GM13976 (cell line): Measurements from ENCODE around the gene AOX1.

Source experiments
- DNase-seq: peaks from one replicate; pipeline ENCODE4 v3.0.0; 2012; ENCODE audit warnings: low spot score
- CTCF ChIP-seq: IDR thresholded peaks from 2 replicates; pipeline ENCODE4 v1.5.1; 2012; ENCODE audit warnings: borderline replicate concordance, mild to moderate bottlenecking; ENCODE audit not compliant: insufficient read depth; ENCODE audit errors: extremely low read depth, missing control alignments, control extremely low read depth
- in situ Hi-C: fragments of 300-500 bp; cut with MboI; formaldehyde crosslinking; loops from one replicate; pipeline ENCODE4 v1.12.0; 2022; ENCODE audit warnings: low sequenced_read_pairs, mixed read lengths, inconsistent platforms; ENCODE audit not compliant: unreplicated experiment

The AOX1 gene

DNA sequence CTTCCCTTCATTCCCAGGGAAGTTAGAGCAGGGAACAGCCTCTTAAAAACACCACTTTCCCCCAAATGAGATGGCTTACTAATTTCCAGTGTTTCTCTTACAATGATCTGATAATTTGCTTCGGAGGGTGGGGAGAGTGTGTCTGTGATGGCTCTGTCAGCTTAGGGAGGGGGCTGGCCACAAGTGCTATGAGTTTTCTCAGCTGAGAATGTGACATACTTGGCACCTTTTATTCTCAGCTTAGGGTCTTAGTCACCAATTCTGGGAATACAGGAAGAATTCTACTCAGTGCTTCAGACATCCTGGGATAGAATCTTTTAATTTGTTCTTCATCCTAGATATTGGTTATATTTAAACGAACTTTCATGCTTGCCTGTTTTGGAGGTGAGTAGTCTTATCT is 64.4 kb downstream of the AOX1 start:
- in situ Hi-C loops = no loop called here
- DNase-seq = no peak
- no peak for TF ChIP-seq CTCF

DNA sequence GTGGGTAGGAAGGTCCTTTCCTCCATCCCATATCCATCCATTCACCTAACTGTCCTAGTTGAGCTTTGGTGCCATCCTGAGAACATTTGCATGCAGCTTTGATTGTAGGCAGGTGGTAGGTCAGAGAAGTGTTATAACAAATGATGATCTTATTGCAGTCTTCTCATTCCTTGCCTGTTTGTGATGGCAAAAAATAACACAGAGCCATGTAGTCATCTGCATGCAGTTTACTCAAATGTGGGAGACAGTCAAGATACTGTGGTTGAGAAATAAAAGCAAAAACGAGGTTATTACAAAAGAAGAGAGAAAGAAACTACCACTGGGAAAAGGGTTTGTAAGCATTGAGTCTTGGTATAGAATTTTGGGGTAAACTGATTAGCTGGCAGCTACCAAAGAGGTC is 66.3 kb downstream of the AOX1 start:
- in situ Hi-C loops = no loop called here
- TF ChIP-seq CTCF = no peak
- DNase-seq = no peak

GRCh38 chr2:200653021-200653420 is 67.2 kb downstream of the AOX1 start:
- in situ Hi-C loops = no loop called here
- TF ChIP-seq CTCF = no peak
- DNase-seq = no peak

GRCh38 chr2:200654823-200655222 is 69.0 kb downstream of the AOX1 start:
- in situ Hi-C loops = no loop called here
- no peak for TF ChIP-seq CTCF
- DNase-seq = no peak

- no peak for DNase-seq
- in situ Hi-C loops = no loop called here
- no peak for TF ChIP-seq CTCF
Observed at GRCh38 chr2:200655918-200656580, 70.2 kb downstream of the AOX1 start.

DNA sequence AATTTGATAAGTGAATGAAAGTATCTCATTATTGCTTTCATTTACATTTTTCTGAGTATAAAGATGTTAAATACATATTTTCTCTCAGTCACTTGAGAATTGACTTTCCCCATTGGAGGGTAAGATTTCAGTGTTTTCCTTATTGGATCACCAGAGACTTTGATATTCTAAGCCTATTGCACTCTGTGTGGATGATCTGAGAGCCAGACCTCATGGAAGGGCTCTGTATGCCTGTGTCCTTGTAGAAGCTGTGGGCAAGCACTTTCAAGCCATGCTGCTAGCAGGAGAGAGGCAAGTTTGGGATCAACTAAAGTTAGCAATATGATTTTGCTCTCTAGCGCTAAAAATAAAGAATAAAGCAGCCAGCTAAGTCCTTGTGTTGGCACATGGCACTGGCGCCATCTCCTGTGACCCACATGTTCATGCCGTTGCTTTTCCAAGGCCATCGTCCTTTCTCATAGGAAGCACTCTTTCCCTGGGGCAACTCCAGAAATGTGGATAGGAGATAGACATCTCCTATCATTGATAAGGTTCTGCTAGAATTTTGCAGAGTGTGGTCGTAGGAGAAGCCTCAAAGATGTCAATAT is 72.6 kb downstream of the AOX1 start:
- TF ChIP-seq CTCF = no peak
- in situ Hi-C loops = no loop called here
- DNase-seq = no peak

- TF ChIP-seq CTCF = no peak
- DNase-seq = no peak
- in situ Hi-C loops = no loop called here
Observed at GRCh38 chr2:200659410-200659809, 73.6 kb downstream of the AOX1 start.
